GM21723 (cell line): ENCODE results near the gene MREG.
A peak's percentile ranks its signal among the peaks of the same experiment; 100 is the strongest.
"Not testable (repeated sequence)": the region's sequence is repeated elsewhere in the genome, so short reads cannot be mapped to it uniquely, and the experiment has no call there.

Experiments
- ATAC-seq: cut with Tn5 transposase; IDR thresholded peaks from one replicate; pipeline ENCODE4 v1.9.1; 2021; ENCODE audit warnings: mild to moderate bottlenecking, moderate library complexity; ENCODE audit not compliant: unreplicated experiment

MREG gene

GRCh38 chr2:215965532-215966165 is 47.7 kb downstream of the MREG start:
- no peak for ATAC-seq

DNA sequence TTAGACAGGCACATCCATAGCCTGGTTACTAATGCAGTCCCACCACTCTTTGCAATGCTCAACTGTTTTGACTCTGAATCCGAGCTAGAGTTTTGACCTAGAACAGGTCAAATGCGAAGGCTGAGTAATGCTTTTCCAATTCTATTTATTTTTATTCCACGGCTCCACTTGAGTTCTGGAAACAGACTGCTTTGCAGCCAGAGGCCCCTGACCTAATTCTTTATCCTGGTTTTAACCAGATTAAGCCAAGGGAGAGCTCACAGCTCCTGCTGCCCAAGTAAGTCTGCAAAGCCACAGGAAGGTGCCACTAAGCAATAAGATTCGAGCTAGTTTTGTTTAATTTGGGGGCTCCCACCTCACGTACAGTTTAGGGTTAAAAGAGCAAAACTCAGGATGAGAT is 51.4 kb downstream of the MREG start:
- no peak for ATAC-seq

- no peak for ATAC-seq
These were observed 55.1 kb downstream of the MREG start for GRCh38 chr2:215958257-215958656.

DNA sequence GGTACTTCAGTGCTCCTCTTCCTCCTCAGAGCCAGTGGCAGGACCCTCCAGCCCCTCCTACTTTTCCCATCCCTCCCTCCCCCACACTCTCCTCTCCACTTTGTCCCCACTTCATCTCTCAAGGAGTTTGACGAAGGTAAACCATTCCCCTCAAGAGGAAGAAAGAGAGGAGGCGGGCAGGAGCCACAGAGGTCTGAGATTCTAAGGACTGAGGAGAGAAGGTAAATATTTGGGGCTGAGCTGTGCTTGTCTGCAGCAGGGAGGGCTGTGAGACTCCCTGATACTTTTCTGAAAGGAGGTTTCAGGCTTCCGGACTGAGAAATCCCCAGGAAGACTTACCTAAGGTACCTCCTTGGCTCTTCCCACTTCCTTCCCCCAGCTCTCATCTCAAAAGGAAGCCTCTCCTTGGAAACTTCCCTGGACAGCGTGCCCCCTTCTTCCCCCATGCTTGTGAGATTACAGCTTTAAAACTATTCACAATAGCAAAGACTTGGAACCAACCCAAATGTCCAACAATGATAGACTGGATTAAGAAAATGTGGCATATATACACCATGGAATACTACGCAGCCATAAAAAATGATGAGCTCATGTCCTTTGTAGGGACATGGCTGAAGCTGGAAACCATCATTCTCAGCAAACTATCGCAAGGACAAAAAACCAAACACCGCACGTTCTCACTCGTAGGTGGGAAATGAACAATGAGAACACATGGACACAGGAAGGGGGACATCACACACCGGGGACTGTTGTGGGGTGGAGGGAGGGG is 55.8 kb downstream of the MREG start:
- not testable (repeated sequence) for ATAC-seq

DNA sequence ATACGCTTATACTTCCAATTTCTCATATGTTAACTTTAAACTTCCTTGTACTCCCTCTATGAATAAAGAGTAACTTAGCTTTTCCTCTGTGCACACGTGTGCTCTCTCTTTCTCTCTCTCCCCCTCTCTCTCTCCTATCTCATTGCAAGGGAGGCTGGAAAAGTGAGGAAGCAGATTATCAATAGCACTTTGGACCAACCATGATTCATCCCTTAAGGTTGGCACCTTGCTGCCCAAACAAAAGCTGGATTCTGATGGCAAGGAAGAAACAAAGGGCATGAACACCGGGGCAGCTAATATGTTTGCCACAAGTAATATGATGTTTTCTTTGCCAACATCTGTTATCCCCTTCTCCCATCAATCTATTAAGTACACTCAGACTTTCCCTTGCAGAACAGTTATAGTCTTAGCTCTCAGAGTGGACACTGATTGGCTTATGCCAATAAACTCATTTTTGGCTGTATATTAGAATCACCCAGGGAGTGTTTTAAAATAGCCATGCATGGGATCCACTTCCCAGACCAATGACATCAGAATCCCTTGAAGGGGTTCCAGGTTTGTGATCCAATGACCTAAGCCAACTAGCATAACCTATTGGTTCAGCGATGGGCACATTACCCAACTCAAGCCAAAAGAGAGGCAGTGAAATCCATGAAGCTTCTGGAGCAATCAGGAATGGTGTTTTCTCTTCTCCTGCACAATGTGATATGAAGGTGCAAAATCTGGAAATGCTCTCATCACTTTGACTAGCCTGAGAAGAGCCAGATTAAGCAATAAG is 60.3 kb downstream of the MREG start:
- ATAC-seq = no peak

DNA sequence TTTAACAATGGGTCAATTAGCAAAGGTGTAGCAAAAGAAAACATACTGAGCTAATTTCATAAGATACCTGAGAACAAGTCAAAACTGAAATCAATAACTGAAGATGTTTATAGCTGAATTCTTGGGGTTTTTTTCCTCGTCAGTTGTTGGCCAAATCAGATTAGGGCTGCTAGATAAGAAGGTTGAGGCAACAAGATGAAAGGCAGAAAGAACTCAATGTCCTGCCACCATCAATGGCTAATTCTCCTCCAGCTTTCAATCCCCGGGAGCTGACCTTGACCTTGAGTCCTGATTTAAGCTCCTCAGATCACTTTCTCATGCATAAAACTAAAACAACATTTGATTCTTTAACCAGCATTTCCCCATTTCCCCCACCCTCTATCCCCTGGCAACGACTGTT is 61.8 kb downstream of the MREG start:
- ATAC-seq = no peak

DNA sequence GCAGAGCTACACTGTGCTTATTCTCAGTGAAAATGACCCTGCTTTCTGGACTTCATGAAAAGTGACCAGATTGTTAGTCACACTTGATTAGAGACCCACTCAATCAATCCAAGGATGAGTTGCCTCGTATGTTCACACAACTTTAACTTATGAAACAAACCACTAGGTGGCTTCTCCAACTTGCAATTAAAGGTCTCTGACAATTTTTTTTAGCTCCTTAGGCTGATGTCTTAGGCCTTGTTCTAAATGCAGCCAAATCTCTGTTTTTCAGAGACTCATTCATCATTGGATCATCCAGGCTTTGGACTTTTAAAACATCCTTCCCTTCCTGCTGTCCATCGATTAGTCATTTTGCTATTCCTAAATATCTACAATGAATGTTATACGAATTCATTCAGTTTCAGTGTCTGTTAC is 63.4 kb downstream of the MREG start:
- ATAC-seq = peak; percentile 92

DNA sequence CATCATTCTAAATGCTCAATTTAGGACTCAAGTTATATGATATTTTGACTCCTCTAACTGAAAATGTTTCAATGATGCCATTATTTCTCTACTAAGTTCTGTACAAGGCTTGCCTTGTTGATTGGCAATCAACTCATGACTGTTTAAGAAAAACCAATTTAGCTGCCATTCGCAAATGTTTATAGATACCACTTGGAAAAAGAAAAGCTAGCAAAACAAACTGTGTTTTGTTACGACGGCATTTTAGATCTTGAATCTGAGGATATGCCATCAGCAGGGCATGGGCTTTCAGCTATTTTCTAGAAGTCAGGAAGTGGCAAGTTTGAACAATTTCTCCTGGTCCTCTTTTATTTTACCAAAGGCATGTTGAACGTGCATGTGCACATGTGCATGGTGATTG is 65.3 kb downstream of the MREG start:
- ATAC-seq = no peak

DNA sequence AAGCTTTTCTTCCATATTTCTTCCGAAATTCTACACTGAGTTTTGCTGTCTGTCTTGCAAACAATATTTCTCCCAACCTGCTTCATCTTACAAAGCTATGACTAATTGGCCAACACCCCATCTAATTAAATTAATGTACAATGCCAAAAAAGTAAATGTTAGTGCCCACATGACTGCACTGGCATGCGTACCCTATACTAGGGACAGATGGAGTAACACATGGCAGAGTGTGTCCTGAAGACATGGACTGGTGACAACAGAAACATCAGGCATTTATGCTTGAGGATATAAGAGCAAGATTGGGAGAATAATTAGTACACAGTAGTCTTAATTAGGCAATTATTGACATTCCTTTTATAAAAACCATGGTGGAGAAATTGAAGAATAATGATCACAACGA is 66.8 kb downstream of the MREG start:
- no peak for ATAC-seq

DNA sequence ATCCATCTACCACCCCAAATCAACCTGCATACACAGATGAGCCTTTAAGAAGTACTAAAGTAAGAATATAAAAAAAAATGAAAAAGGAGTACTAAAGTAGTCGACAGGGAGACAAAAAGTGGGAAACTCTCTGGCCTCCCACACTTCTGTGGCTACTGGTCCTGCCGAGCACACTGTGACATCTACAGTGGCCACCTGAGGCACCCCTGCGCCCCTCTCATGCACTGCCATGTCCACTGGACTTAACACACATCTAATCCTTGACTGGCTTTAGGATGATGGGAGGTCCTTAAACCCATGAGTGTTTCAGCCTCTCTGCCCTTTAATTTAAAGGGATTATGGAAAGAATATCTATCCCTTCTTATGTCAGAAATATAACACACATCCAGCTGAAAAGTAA is 71.2 kb downstream of the MREG start:
- no peak for ATAC-seq

DNA sequence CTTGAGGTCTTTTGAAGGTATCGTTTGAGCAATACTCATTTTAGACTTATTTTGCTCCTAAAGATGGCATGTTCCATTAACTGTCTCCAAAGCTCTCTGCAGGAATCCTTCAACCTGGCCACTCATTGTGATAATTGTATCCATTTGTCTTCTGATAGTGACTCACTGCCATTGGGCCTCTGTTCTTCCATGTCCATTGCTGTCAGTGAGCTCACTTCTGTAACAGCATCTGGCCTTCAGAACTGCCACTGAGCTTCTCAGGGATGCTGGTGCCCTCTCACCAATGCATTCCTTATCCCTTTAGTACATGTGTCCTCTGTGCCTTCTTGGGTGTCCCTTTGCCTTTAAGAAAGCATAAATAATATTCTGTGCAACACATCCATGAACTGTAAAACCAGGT is 71.6 kb downstream of the MREG start:
- no peak for ATAC-seq

DNA sequence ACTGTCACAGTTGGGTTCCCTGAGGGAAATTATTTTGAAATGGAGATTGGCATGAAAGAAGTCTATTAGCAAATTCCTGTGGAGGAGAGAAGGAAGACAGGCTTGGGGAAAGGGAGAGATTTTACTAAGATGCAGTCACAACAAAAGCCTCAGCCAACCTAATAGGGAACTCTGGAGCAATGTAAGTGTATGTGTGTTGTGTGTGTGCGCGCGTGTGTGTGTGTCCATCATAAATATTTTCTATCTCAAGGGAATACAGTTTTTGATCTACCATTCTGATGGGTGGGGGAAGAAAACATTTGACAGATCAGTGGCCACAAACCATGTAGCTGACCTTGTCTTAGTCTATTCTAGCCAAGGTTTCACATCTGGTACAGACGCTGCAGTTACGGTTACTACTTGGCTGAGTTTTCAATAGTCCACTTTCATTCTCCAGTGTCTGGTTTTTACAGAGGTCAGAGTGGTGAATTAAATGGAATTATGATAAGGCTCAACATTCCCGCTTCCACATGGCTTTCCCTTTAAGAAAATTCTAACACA is 72.6 kb downstream of the MREG start:
- ATAC-seq = no peak

- ATAC-seq = no peak
These were observed 76.2 kb downstream of the MREG start for GRCh38 chr2:215937190-215937589.

- ATAC-seq = no peak
These were observed 80.2 kb downstream of the MREG start for GRCh38 chr2:215933151-215933550.

GRCh38 chr2:215931256-215931903 is 82.0 kb downstream of the MREG start:
- ATAC-seq = peak; percentile 87

DNA sequence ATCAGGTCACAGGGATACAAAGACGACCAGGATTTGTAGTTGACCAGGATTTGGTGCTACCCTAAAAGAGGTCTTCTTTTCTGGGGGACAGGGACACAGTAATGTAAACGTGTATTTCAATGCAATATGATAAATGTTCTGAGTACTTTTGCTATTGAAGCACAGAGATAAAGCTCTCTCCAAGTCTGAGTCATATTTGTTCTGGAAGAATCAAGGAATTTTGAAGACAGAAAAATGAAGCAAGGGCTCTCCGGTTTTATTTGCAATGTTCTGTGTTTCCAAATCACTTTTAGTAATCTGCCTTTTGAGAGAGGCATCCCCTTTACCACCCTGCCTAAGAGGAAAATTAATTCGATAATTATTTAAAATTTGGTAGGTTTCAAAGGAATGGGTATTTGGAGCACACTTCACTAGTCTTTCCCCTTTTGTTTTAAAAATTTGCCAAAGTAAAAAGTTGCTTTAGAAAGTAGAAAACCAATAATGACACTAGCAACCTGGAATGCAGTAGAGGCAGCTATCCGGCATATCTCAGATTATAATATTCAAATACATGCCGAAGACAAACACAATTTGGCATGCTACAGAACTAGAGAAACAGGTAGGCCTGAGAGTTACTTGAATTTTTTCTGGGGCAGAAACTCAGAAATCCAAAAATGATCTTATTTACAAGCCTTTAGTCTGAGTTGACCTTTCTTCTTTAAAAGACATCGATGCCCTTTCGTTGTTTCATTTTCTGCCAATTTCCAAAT is 82.7 kb downstream of the MREG start:
- ATAC-seq = no peak

- ATAC-seq = no peak
These were observed 83.6 kb downstream of the MREG start for GRCh38 chr2:215929602-215930335.

DNA sequence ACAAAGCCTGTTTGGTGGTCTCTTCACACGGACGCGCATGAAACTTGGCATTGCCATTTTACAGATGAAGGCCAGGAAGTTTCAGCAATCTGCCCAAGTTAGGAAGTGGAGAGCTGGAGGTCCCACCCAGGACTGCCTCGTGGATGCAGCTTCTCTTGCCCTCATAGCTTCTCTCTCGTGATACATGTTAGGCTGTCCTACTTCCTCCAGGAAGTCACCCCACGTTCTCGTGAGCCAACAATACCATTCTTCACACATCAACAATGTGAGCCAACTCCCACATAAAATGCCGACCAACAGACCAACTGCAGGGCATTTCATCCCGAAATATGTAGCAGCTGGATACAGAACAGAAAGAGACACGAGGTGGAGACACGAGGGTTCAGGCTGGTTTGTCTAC is 85.3 kb downstream of the MREG start:
- ATAC-seq = no peak

GRCh38 chr2:215926992-215927391 is 86.4 kb downstream of the MREG start:
- not testable (repeated sequence) for ATAC-seq

GRCh38 chr2:215921895-215922294 is 91.5 kb downstream of the MREG start:
- ATAC-seq = no peak
